Activated CD4-positive, CD25-positive, alpha-beta regulatory T cell (primary cell): Measurements from ENCODE around the gene NNT.
"Not testable (repeated sequence)": the region's sequence is repeated elsewhere in the genome, so short reads cannot be mapped to it uniquely, and the experiment has no call there.

Experiments
- DNase-seq, 4 experiments: peaks; one replicate each; lab custom pipeline; 2025; lab: John Stamatoyannopoulos, UW

The NNT gene

GRCh38 chr5:43583724-43584123, 19.3 kb upstream of the NNT start:
- no peak for DNase-seq

DNA sequence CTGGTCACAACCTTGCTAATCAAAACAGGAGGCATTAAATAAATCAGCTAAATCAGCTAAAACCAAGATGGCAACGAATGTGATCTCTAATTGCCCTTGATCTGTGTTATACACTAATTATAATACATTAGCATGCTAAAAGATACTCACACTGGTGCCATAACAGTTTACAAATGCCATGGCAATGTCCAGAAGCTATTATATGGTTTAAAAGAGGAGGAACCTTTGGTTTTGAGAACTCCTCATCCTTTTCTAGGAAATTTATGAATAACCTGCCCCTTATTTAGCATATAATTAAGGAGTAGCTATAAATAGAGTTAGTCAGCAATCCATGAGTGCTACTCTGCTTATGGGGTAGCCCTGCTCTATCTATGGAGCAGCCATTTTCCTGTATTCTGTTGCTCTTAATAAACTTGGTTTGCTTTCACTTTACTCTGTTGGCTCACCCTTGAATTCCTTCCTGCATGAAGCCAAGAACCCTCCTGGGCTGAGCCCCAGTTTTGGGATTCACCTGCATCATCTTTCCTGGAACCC, 18.7 kb upstream of the NNT start:
- DNase-seq = no peak

DNA sequence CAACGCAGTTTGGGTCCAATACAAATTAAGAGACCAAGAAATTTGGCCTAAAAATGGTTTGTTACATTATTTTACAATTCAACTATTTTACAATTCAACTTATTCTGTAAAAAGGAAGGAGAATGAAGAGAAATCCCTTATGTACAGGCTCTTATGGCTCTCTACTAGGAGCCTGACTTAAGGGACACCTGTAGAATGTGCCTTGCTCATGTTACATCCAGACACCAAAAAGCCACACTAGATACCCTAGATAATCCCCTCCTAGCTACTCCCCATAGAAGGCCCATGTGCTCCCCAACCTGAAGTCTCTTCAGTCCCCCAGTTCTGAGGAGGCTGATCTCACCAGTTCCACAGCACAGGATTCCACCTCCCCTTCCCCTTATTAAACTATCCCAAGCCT, 14.1 kb upstream of the NNT start:
- DNase-seq = no peak

- DNase-seq = no peak
Measured at GRCh38 chr5:43589310-43589709, 13.7 kb upstream of the NNT start.

DNA sequence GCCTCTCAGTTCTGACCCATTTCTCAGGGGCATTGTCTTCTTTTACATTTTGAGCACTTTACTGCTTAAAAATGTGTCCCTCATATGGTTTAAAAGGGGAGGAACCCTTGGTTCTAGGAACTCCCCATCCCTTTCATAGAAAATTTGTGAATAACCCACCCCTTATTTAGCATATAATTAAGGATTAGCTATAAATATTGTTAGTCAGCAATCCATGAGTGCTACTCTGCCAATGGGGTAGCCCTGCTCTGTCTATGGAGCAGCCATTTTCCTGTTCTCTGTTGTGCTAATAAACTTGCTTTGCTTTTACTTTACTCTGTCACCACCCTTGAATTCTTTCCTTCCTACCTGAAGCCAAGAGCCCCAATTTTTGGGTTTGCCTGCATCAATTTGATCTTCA, 12.3 kb upstream of the NNT start:
- no peak for DNase-seq

DNA sequence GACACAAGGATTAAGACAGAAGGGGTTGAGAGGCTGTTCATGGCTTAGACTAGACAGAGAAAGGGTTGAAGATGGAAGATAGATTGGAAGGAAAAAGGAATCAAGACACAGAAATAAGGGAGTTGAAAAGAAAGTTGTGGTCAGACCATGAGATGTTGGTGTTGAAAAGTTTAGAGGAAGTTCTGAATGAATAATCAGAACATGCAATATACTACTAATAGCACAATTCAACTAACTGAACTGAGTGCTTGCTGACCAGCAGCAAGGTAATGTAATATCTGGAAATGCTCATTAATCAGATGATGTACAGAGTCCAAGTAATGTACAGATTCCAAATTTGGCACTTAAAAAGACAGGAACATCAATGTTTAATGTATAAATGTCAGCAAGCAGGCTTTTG, 10.6 kb upstream of the NNT start:
- DNase-seq = no peak

DNA sequence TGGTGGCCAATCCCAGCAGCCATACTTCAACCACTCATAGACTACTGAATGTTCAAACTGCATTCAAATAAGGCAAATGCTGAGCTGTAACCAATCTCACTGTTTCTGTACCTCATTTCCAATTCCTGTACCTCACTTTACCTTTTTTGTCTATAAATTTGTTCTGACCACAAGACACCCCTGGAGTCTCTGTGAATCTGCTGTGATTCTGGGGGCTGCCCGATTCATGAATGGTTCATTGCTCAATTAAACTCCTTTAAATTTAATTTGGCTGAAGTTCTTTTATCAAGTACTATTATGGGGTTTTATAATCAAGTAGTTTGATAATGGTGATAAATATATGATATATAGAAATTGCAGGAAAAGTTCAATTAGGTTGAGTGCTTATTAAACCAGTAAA, 4.1 kb upstream of the NNT start:
- not testable (repeated sequence) for DNase-seq

DNA sequence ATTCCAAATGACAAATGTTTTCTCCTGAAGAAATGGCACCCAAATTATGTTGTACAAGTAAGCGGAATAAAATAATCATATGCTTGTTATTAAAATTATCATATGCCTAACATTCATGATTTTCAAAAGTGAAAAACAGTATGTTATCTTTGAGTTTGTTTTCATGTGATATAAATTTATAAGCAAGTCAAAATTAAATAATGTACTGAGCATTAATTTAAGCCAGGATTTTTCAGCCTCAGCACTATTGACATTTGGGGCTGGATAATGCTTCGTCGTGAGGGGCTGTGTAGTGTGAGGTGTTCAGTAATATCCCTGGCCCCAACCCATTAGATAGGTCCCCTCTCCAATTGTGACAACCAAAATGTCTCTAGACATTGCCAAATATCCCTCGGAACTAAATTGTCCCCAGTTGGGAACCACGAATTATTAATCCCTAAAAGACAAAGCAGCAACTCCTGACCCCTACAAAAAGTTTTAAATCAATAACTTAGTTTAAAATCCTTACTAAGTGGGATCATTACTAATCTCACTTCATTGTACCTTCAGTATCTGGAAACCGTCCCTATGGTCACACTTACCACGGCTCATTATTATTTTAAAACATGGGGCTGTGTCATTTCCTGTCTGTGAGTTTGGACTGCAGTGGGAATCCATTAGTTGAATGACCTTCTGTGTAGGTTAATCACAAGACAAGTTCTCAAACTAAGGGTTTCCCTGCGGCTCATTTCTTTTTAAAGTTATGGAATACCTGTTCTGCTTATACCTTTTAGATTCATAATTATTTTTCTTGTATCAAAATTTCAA, 1.3 kb upstream of the NNT start:
- DNase-seq = no peak

GRCh38 chr5:43603344-43604217, 601 bp downstream of the NNT start:
- peak; percentile 38 to 44 (median 42) for DNase-seq

DNA sequence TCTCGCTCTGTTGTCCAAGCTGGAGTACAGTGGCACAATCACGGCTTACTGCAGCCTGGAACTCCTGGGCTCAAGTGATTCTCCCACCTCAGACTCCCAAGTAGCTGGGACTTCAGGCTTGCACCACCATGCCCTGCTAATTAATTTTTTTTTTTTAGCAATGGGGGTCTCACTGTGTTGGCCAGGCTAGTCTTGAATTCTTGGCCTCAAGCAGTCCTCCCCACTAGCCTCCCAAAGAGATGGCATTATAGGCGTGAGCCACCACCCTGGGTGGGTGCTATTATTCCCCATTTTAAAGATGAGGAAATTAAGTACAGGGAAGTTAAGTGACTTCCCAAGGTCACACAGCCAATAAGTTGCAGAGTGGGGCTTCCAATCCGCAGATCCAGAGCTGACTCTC, 1.7 kb downstream of the NNT start:
- no peak for DNase-seq

DNA sequence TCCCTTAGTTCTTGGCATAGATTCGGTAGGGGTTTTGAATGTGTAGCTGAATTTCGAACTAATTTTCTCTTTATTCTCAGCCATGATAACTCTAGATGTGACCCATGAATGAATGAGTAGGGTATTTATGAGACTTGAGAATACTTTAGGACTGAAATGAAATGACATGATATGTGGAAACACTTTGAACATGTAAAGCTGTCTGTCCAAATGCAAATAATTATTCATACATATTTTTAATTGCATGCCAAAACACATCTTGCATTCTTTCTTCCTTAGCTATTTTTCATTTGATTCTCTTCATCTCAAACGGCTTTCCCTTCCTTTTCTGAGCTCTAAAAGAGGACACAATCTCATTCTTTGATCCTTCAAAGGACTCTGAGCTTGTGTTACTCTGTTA, 3.4 kb downstream of the NNT start:
- DNase-seq = no peak

DNA sequence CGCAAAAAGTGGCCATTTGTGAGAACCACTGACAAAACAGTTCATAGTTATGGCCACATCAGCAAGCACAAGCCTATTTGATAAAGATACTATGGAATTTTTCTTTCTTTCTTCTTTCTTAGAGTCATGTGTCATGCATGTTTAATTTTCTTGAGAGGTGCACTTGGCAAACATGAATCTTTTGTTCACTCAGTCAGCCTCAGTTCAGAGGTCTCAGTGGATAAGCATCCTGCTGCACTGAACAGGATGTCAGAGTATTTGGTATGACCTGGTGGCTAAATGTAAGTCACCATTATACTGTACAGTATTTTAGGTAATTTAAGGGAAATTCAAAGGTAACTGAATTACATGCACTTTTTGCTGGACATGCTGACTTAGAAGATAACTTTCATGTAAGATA, 5.4 kb downstream of the NNT start:
- no peak for DNase-seq

GRCh38 chr5:43609752-43610151, 6.8 kb downstream of the NNT start:
- DNase-seq = no peak

DNA sequence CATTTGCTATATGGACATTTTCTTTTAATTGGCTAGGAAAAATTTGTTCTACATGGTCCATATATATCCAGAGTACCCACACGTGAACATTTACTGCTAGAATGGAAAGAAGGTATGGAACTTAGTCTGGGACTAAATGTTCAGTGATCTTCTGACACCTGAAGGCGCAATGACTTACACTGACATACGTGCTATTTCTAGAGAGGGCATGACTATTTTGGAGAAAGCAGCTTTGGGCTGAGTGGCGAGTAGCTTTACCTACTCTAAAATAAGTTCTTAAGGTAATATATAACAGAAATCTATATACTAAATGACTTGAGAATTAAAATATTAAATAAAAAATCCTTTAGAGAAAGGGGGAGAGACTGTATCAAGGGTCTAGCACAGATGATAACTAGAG, 10.4 kb downstream of the NNT start:
- DNase-seq = no peak

DNA sequence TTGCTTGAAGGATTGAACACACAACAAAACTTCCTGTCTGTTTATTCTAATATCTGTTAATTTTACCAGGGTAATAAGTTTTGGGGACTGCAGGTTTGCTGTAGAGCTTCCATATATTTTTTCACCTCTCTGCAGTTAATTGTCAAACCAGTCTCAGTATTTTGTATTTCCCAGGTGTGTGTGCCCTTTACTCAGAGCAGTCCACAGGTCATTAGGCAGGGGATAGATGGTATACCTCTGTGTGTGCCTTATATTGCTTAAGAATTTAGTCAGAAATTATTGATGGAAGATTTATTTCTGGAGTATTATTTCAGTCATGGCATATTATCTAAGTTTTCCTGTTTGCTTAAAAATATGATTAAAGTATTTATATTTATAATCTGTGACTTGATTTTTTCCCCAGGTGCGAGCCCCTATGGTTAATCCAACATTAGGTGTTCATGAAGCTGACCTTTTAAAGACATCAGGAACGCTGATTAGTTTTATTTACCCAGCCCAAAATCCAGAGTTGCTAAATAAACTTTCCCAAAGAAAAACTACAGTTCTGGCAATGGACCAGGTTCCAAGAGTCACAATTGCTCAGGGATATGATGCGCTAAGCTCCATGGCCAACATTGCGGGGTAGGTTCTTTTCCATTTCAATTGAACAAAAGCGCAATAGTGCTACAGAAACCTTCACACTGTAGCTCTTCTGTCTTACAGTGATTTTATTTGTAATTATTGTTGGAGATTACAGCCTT, 12.6 kb downstream of the NNT start:
- no peak for DNase-seq

GRCh38 chr5:43616535-43616934, 13.6 kb downstream of the NNT start:
- no peak for DNase-seq

- DNase-seq = no peak
Measured at GRCh38 chr5:43619380-43619779, 16.4 kb downstream of the NNT start.

DNA sequence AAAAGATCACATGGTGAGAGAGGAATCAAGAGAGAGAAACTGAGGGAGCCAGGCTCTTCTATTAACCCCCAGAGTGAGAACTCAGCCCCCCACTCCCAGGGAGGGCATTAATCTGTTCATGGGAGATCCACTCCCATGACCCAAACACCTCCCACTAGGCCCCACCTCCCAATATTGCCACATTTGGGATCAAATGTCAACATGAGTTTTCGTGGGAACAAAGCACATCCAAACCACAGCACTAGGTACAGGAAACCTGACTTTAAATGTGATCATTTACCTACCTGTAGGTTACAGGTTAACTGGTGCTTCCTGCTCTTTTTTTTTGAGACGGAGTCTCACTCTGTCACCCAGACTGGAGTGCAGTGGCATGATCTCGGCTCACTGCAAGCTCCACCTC, 16.9 kb downstream of the NNT start:
- no peak for DNase-seq

DNA sequence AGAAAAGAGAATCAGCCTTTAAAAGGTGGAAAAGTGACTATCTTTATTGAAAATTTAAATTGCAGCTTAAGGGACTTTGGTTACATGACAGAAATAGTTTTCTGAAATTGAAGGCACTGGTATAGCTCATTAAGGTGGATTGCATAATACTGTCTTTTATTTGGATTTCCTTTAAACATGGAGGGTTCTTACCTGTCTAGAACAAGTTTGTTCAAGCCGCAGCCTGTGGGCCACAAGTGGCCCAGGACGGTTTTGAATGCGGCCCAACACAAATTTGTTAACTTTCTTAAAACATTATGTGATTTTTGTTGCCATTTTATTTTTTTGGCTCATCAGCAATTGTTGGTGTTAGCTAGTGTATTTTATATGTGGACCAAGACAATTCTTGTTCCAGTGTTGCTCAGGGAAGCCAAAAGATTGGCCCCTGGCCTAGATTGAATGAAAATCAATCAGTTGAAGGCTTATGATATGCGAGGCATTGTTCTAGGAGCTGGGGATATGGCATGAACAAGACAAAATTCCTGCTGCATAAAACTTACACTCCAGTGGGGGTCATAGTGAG, 18.0 kb downstream of the NNT start:
- no peak for DNase-seq

GRCh38 chr5:43622074-43622473, 19.1 kb downstream of the NNT start:
- no peak for DNase-seq

DNA sequence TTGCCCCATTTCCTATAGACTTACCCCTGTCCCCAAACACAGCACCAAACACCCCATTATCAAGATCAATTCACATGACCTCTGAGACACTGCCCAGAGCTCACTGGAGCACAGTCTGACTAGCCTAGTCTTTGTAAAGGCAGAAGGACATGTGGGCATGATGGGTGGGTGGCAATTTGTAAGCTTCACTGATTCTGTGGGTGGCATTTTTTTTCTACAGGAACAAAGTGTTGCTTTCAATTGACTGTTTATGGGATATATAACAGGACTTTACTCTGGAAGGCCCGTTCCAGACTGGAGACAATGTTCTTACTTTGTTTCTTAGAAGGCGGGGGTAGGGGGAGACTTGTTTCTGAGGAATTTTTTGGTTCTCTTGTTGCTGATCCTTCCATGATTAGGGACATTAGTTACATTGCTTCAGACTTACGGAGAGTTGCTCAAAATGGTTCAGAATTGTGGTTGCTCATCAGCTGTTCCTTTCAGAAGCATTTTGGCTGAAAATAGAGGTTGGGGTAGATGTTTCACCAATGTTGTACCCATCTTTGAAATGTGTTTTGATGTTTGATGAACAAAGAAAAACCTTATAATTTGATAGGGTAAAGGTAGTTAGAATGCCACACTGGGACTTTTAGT, 20.2 kb downstream of the NNT start:
- DNase-seq = no peak

GRCh38 chr5:43627028-43627427, 24.0 kb downstream of the NNT start:
- no peak for DNase-seq
